AG08395 (cell line): ENCODE results near the gene VPREB1.
"Not testable (repeated sequence)": the region's sequence is repeated elsewhere in the genome, so short reads cannot be mapped to it uniquely, and the experiment has no call there.

ENCODE experiments used
- DNase-seq: peaks from one replicate; pipeline ENCODE4 v3.0.0; 2012; ENCODE audit warnings: mixed read lengths, low spot score

VPREB1 gene

GRCh38 chr22:22214819-22215329 is 29.7 kb upstream of the VPREB1 start:
- no peak for DNase-seq

DNA sequence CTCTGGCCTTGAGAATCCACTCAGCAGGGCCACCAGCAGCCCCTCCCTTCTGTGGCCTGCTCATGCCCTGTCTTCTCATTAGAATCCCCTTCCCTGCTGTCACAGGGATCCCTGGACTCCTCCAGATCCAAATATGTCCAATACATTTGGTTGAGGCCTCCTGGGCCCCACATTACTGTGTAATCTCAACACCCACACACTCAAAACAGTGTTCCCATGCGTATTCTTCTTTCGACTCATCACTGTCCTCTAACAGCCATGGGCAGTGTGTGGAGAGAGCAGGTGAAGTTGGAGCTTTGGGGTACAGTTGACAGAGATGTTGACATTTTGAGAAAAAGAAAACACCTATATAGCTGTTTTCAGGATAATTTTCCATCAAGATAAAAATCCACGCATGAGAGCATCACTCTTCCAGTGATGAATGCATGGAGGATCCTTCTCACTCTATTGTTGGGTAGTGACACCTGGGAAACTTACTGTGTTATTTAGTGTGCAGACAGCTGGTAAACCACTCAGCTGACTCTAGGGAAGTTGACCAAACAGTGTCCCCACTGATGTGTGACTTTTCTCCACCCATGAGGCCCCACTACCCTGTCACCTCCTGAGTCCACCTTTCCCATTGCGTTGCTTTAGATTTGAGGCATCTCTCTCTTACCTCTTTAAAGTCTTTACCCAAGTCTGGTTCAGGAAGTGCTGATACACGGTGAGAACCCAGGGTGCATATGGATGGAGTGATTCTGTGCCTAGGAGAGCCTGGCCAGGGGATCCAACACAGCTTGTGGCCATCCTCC is 28.7 kb upstream of the VPREB1 start:
- DNase-seq: no peak

DNA sequence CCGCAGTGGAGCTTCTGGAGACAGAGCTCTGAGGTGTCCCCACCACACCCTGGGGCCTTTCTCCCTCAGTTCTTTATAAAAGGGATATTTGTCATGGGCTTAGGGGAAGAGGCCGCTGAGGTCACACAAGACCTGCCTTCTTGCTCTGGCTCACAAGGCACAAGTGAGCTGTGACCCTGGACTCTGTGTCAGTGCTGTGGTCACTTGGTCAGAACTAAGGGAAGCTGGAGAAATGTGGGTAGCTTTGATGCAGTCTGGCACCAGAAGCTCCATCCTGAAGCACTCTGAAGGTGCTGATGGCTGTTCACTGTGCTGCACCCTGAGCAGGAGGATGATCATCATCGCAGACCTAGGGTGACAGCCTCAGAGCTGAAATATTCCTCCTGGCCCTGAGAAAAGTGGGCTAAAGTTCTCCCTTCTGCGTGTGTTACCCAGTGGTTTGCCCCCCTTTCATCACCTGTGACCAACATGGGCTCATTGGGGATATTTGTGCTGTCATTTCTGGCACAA is 28.1 kb upstream of the VPREB1 start:
- DNase-seq: no peak

DNA sequence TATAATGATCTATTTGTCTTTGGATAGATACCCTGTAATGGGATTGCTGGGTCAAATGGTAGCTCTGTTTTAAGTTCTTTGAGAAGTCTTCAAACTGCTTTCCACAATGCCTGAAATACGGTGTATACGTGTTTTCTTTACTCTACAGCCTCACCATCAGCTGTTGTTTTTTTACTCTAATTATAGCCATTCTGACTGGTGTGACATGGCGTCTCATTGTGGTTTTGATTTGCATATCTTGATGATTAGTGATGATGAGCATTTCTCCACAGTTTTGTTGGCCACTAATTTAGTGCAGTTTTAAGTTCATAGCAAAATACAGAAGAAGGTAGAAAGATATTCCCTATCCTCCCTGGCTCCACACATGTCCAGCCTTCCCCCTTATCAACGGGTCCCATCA is 26.3 kb upstream of the VPREB1 start:
- DNase-seq: no peak

DNA sequence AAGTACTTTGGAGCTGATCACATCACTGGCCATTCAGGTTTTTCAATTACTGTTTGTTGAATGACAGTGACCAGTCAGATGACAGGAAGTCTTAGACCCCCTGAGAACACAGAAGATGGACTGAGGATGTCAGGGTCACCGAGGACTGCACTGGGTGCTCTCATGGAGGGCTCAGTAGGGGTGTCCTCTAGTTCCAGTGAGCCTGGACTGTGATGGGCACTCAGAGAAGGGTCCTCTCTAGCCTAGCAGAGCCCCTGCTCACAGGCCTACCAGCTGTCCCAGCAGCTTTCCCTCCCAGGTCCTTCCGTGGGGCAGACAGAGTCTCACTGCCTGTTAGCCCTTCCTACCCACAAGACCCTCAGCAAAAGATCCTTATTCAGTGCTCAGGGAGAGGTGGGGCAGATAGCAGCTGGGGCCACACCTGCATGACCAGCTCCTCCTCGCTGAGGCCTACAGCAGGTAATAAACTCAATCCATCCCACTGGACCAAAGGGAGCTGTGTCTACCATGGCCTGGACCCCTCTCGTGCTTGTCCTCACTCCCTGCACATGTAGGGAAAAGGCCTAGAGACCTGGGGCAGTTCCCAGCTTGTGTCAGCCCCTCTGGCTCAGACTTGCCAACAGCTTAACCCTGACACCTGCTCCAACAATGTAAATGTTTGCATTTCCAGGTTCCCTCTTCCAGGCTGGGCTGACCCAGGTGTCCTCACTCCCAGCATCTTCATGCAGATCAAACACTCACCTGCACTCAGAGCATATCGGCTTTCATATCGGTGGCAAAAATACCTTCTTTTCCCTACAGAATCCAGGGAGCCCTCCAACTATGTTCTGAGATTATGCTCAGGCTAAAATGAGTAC is 25.2 kb upstream of the VPREB1 start:
- no peak for DNase-seq

DNA sequence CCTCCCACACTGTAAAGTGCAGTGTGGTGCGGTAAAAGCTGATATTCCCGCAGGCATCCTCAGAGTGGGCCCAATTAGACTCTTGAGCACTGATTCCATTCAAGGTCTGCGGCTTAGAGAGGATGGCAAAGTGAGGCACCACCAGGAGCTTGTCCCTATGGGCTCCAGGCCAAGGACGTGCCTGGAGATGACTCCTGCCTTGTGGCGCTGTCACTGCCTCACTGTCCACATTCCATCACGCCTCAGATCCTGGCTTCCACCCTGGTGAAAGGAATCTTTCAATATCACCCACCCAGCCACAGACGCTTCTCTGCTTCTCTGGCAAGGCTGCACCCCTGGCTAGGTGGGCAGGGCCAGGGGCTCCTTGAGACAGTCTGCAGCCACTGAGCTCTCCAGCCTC is 23.5 kb upstream of the VPREB1 start:
- DNase-seq: not testable (repeated sequence)

DNA sequence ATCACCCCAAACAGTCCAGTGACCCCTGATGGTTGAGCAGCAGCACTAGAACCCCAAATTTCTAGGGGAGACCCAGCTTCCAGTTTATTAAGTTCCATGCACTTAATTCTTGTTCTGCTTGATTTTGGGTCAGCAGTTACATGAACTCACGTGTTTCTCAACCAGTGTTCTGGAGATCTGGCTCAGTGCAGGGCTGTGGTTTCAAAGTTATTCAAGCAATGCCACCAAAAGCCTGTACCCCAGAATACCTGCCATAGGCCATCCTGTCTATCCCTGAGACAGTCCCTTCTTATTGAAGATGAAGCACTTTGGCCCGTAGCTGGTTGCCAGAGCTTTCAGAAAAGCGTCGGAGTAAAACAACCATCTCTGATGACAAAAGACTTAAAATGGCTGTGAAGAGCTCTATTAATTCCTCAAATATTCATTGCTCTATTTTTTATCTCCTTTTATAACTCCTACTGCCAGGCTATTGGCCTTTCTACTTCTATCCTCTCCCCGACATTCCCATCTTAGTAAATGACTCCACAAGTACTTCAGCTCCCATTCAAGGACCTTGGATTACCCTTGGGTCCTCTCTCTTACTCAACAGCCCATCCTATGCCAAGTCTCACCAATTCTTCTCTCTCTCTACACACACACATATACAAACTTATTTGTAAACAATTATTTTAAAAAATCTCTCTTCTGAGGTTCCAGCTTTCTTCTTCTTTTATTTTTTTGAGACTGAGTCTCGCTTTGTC is 18.0 kb upstream of the VPREB1 start:
- no peak for DNase-seq

GRCh38 chr22:22228421-22228820 is 16.2 kb upstream of the VPREB1 start:
- no peak for DNase-seq

DNA sequence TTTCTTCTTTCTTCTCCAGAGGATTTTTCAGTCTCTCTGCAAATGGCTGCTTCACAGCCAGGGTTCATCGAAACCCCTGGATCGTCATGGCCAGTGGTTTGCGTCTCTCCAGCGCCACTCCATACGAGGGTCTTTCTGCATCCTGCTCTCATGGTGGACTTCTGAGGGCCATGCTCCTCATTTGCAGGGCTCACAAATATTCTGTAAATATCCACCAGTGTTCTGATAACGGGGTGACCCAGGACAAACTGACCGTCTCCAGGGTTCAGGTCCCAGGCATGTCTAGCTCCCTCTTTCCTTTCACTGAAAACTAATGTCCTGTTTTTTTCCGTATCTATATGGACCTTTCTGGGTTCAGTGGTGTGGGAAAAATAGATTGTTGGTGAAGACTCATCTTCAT is 15.7 kb upstream of the VPREB1 start:
- no peak for DNase-seq

- no peak for DNase-seq
Measured at GRCh38 chr22:22229683-22230420, 14.7 kb upstream of the VPREB1 start.

GRCh38 chr22:22230438-22230837 is 14.1 kb upstream of the VPREB1 start:
- DNase-seq: no peak

DNA sequence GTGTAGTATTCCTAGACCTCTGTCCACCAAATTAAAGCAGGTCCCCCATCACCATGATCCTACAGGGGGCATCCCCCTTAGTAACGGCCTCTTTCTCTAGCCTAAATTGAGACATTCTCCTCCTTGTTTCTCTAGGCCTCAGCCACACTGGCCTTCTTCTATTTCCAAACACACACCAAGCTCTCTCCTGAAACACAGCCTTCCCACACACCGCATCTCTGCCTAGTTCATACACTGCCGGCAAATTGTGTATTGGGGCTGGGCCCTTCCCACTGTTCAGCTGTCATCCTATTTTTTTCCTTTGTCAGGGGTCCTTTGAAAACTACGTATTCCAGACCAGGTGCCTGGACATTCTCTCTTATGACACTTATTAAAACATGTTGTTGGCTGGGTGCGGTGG is 11.5 kb upstream of the VPREB1 start:
- no peak for DNase-seq

DNA sequence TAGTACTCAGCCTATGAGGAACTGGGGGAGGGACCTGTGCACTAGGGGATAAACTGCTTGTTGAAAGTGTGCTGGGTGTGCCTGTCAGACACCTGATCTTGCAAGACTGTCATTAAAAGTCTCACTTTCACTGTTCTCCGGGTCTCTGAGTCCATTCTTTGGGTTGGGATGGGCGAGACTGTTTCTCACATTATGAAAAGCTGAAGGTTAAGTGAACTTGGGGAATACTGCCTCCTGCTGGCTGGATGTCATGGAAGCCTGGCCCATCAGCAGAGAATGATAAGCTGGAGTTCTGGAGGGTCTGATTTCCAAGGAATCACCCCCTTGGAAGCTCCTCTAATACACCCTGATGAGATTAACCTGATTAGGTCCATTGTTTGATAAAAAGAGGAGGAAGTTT is 9.0 kb upstream of the VPREB1 start:
- DNase-seq: no peak

DNA sequence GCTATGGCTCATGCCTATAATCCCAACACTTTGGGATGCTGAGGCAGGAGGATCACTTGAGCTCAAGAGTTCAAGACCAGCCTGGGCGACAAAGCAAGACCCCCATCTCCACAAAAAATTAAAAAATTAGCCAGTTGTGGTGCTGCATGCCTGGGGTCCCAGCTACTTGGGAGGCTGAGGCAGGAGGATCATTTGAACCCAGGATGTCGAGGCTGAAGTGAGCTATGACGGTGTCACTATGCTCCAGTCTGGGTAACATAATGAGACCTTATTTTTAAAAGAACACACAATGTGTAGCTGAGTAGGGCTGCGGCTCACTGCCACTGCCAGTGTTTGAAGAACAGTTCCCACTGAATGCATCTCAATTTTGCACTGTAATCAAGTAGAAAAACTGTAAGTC is 7.1 kb upstream of the VPREB1 start:
- DNase-seq: no peak

GRCh38 chr22:22239311-22239939 is 5.2 kb upstream of the VPREB1 start:
- DNase-seq: no peak

DNA sequence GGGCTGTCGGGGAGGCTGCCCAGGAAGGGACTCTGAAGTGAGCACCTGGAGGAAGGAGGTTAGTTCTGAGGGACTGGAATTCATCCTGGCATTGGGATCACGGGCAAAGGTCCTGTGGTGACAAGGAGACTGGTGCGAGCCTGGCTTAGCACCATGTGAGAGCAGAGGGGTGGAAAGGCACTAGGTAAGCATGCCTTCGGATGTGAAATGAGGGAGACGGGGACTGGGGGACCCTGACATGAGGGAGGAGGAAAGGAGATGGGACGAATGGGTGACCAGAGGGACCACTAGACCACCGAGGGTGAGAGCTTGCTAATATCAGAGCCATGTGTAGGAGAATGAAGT is 3.1 kb upstream of the VPREB1 start:
- DNase-seq: no peak

GRCh38 chr22:22242488-22242887 is 2.1 kb upstream of the VPREB1 start:
- no peak for DNase-seq

- no peak for DNase-seq
Measured at GRCh38 chr22:22243033-22243680, 1.4 kb upstream of the VPREB1 start.

GRCh38 chr22:22245256-22245909 is 797 bp downstream of the VPREB1 start:
- DNase-seq: no peak

DNA sequence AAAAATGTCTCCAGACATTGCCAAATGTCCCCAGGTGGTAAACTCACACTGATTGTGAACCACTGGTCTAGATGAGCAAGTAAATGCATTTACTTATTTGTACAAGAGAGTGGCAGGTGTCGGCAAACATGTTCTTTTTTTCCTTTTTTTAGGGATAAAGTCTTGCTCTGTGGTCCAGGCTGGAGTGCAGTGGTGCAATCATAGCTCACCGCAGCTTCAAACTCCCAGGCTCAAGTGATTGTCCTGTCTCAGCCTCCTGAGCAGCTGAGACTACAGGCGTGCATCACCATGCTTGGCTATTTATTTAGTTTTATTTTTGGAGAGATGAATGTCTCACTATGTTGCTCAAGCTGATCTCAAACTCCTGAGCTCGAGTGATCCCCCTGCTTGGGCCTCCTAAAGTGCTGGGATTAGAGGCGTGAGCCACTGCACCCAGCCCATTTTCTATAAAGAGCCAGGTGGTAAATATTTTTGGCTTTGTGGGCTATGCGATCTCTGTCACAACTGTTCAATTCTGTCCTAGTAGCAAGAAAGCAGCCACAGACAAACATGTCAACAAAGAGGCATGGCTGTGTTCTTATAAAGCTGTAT is 1.4 kb downstream of the VPREB1 start:
- DNase-seq: no peak
